Esophagus muscularis mucosa (tissue), 4 donors: ENCODE data around the gene MTA3. TPM values are rescaled to one million over a fixed set of nuclear protein-coding genes. Genes with fewer than 3 reads are reported as not detected.
"Not testable (repeated sequence)": the region's sequence is repeated elsewhere in the genome, so short reads cannot be mapped to it uniquely, and the experiment has no call there.

Source experiments
- DNase-seq: peaks from one replicate; pipeline ENCODE4 v3.0.0-alpha.2; 2017; ENCODE audit errors: extremely low spot score
- H3K27ac ChIP-seq, 4 donors: fragments of 200-600 bp; sonication (generic); replicated peaks in 1 of 4; 1 replicate in 3 of 4; 2 replicates in 1 of 4; pipeline ENCODE4 v1.5.1; 2016 to 2019; ENCODE audit warnings: mild to moderate bottlenecking in 1 of 4
- H3K27me3 ChIP-seq, 4 donors: fragments of 200-600 bp; sonication (generic); one replicate each; pipeline versions ENCODE4 v1.5.1 to v1.6.0; 2016 to 2019
- H3K36me3 ChIP-seq, 4 donors: fragments of 200-600 bp; sonication (generic); one replicate each; pipeline ENCODE4 v1.5.1; 2016 to 2019
- H3K4me1 ChIP-seq, 4 donors: fragments of 200-600 bp; sonication (generic); one replicate each; pipeline ENCODE4 v1.5.1; 2016 to 2019
- H3K4me3 ChIP-seq, 4 donors: fragments of 200-600 bp; sonication (generic); 1 replicate in 2 of 4; 2 replicates in 2 of 4; pipeline ENCODE4 v1.5.1; 2016 to 2019; ENCODE audit warnings: mild to moderate bottlenecking in 4 of 4, moderate library complexity in 1 of 4
- H3K9me3 ChIP-seq, 4 donors: fragments of 200-600 bp; sonication (generic); 1 replicate in 3 of 4; 2 replicates in 1 of 4; pipeline ENCODE4 v1.5.1; 2016 to 2019
- CTCF ChIP-seq, 3 experiments: fragments of 200-600 bp in 2 of 3; fragments of 450-650 bp in 1 of 3; sonication (generic) in 2 of 3; IDR thresholded peaks; one replicate each; pipeline ENCODE4 v1.5.1; 2017 to 2019; ENCODE audit warnings: antibody characterized with exemption in 3 of 3, mild to moderate bottlenecking in 2 of 3, moderate library complexity in 1 of 3
- EP300 ChIP-seq: sonication (generic); formaldehyde crosslinking; IDR thresholded peaks from one replicate; pipeline ENCODE4 v1.6.1; 2017; ENCODE audit warnings: antibody characterized with exemption
- POLR2A ChIP-seq: fragments of 450-650 bp; IDR thresholded peaks from one replicate; pipeline ENCODE4 v1.6.1; 2017; ENCODE audit warnings: antibody characterized with exemption, moderate library complexity, mild to moderate bottlenecking, low read depth
- POLR2AphosphoS5 ChIP-seq, 2 donors: sonication (generic); formaldehyde crosslinking; IDR thresholded peaks; one replicate each; pipeline ENCODE4 v1.6.1; 2017; ENCODE audit warnings: antibody characterized with exemption in 2 of 2
- WGBS: methylation state at CpG from one replicate; pipeline ENCODE4 v1.1.5; 2018; 5-methylcytosine and 5-hydroxymethylcytosine counted together
- intact Hi-C: fragments of 100-400 bp; cut with DNase I; formaldehyde crosslinking; loops from one replicate; pipeline ENCODE4 v1.15.1; 2023
- total RNA-seq, 4 donors: library from RNA; depleted of rRNA; stranded (reverse); fragments of >200 nt; gene quantifications; one replicate each; pipeline versions ENCODE4 v1.1.0 to v1.2.1, GENCODE V29; 2016

Gene MTA3
- total RNA-seq, 4 donors from 2014 or later = 20.5 to 27.7 (median 24.3) TPM

GRCh38 chr2:42638080-42638784, 69.8 kb downstream of the MTA3 start:
- DNase-seq = no peak
- H3K9me3 ChIP-seq = no peaks in the 10 kb centered on the region
- whole genome bisulfite sequencing = 89% methylated on average over 7 of the region's 7 CpGs
- no peak overlapping the region for H3K4me3 ChIP-seq
- intact Hi-C loops = no loop called here
- no peak overlapping the region for H3K27ac ChIP-seq
- no peak for TF ChIP-seq POLR2AphosphoS5 (IDR thresholded peaks at IDR 0.05)
- no peak for TF ChIP-seq EP300
- no peak for TF ChIP-seq POLR2A
- TF ChIP-seq CTCF (IDR thresholded peaks at IDR 0.05) = no peak
- no peaks in the 10 kb centered on the region for H3K27me3 ChIP-seq
- H3K4me1 ChIP-seq = peaks cover 0 to 9% (median 3%) of the 10 kb centered on the region in 4 donors
- H3K36me3 ChIP-seq = no peaks in the 10 kb centered on the region

- TF ChIP-seq CTCF (IDR thresholded peaks at IDR 0.05) = no peak
- 66% methylated on average over 5 of the region's 5 CpGs for WGBS
- Histone ChIP-seq H3K4me1 (peaks cover 0 to 9% (median 3%) of the 10 kb centered on the region in 4 donors), H3K27me3 (no peaks in the 10 kb centered on the region), H3K36me3 (peaks cover 0 to 8% (median 4%) of the 10 kb centered on the region in 4 donors), H3K9me3 (no peaks in the 10 kb centered on the region), H3K27ac (no peak overlapping the region), H3K4me3 (no peak overlapping the region)
- intact Hi-C loops = no loop called here
- no peak for DNase-seq
Observed at GRCh38 chr2:42639340-42640077, 71.1 kb downstream of the MTA3 start.

- no peak for TF ChIP-seq POLR2A
- TF ChIP-seq EP300 = no peak
- no peak for TF ChIP-seq CTCF (IDR thresholded peaks at IDR 0.05)
- TF ChIP-seq POLR2AphosphoS5 (IDR thresholded peaks at IDR 0.05) = no peak
- no peaks in the 10 kb centered on the region for H3K27me3 ChIP-seq
- H3K4me3 ChIP-seq = no peak overlapping the region
- H3K27ac ChIP-seq = no peak overlapping the region
- H3K36me3 ChIP-seq = peaks cover 4 to 14% (median 12%) of the 10 kb centered on the region in 4 donors
- intact Hi-C loops = no loop called here
- 78% methylated on average over 1 of the region's 1 CpG for WGBS
- no peaks in the 10 kb centered on the region for H3K9me3 ChIP-seq
- H3K4me1 ChIP-seq = peaks cover 0 to 9% (median 3%) of the 10 kb centered on the region in 4 donors
- no peak for DNase-seq
Observed at GRCh38 chr2:42640261-42640660, 71.8 kb downstream of the MTA3 start.

GRCh38 chr2:42642371-42642770, 73.9 kb downstream of the MTA3 start:
- 88% methylated on average over 2 of the region's 2 CpGs for WGBS
- DNase-seq, intact Hi-C loops: not testable (repeated sequence)

GRCh38 chr2:42645551-42645950, 77.1 kb downstream of the MTA3 start:
- no peaks in the 10 kb centered on the region for H3K9me3 ChIP-seq
- WGBS = 98% methylated on average over 2 of the region's 2 CpGs
- TF ChIP-seq CTCF (IDR thresholded peaks at IDR 0.05) = no peak
- TF ChIP-seq EP300 = no peak
- no peak for TF ChIP-seq POLR2A
- no peak for TF ChIP-seq POLR2AphosphoS5 (IDR thresholded peaks at IDR 0.05)
- no peak overlapping the region for H3K27ac ChIP-seq
- no peak overlapping the region for H3K4me3 ChIP-seq
- H3K36me3 ChIP-seq = peaks cover 12 to 37% (median 21%) of the 10 kb centered on the region in 4 donors
- no peaks in the 10 kb centered on the region for H3K4me1 ChIP-seq
- no peaks in the 10 kb centered on the region for H3K27me3 ChIP-seq
- DNase-seq = no peak
- intact Hi-C loops = no loop called here

More at GRCh38 chr2:42642371-42642770, 73.9 kb downstream of the MTA3 start:
- not testable (repeated sequence) for H3K4me3 ChIP-seq, H3K4me1 ChIP-seq, H3K27ac ChIP-seq, H3K9me3 ChIP-seq, H3K27me3 ChIP-seq
- peaks cover 12 to 30% (median 21%) of the 10 kb centered on the region in 4 donors for H3K36me3 ChIP-seq
